Gastrocnemius medialis (tissue), 4 donors: ENCODE measurements around the gene TYMP. TPM values are rescaled to one million over a fixed set of nuclear protein-coding genes. Genes with fewer than 3 reads are reported as not detected.

Source experiments
- ATAC-seq, 2 donors: fragments of 150-250 bp; one replicate each; pipeline ENCODE4 v1.9.1; 2016
- DNase-seq, 2 donors: peaks; one replicate each; pipeline ENCODE4 v3.0.0-alpha.2; 2019
- H3K27ac ChIP-seq, 4 donors: fragments of 200-600 bp; sonication (generic); 1 replicate in 1 of 4; 2 replicates in 3 of 4; pipeline ENCODE4 v1.5.1; 2016 to 2018; ENCODE audit warnings: mild to moderate bottlenecking in 2 of 4, moderate library complexity in 1 of 4
- H3K27me3 ChIP-seq, 3 donors: fragments of 200-600 bp; sonication (generic) in 2 of 3; 1 replicate in 1 of 3; 2 replicates in 2 of 3; pipeline versions ENCODE4 v1.5.1 to v1.6.0; 2016 to 2019; ENCODE audit warnings: mild to moderate bottlenecking in 1 of 3, moderate library complexity in 1 of 3
- H3K36me3 ChIP-seq, 2 donors: fragments of 200-600 bp; sonication (generic) in 1 of 2; one replicate each; pipeline ENCODE4 v1.5.1; 2017 to 2018
- H3K4me1 ChIP-seq, 2 donors: fragments of 200-600 bp; sonication (generic) in 1 of 2; one replicate each; pipeline ENCODE4 v1.5.1; 2016 to 2017; ENCODE audit warnings: mild to moderate bottlenecking in 2 of 2
- H3K4me3 ChIP-seq, 4 donors: fragments of 200-600 bp; sonication (generic) in 3 of 4; 1 replicate in 1 of 4; 2 replicates in 3 of 4; pipeline ENCODE4 v1.5.1; 2016 to 2019; ENCODE audit warnings: mild to moderate bottlenecking in 2 of 4
- H3K9me3 ChIP-seq, 3 donors: fragments of 200-600 bp; sonication (generic) in 2 of 3; 1 replicate in 1 of 3; 2 replicates in 2 of 3; pipeline ENCODE4 v1.5.1; 2016 to 2019
- POLR2A ChIP-seq, 2 donors: fragments of 450-650 bp; IDR thresholded peaks; one replicate each; pipeline ENCODE4 v1.6.1; 2017; ENCODE audit warnings: antibody characterized with exemption in 2 of 2, mild to moderate bottlenecking in 2 of 2, moderate library complexity in 2 of 2
- in situ Hi-C, 4 donors: fragments of 200-750 bp; cut with MboI; loops; one replicate each; pipeline versions ENCODE4 v1.15.0 to v1.8.0; 2017; ENCODE audit warnings: low sequenced_read_pairs in 4 of 4
- intact Hi-C: fragments of 100-400 bp; cut with DNase I; formaldehyde crosslinking; loops from one replicate; pipeline ENCODE4 v1.15.1; 2023; ENCODE audit warnings: low total_unique reads
- total RNA-seq, 4 donors: library from RNA; depleted of rRNA; stranded (reverse); fragments of >200 nt; gene quantifications; one replicate each; pipeline versions ENCODE4 v1.1.0 to v1.2.3, GENCODE V29; 2016
- TF ChIP-seq, protein P1 (sequence below), 5 experiments: fragments of 450-650 bp in 3 of 5; fragments of 200-600 bp in 2 of 5; sonication (generic) in 2 of 5; IDR thresholded peaks in 4 of 5; conservative IDR thresholded peaks in 1 of 5; 1 replicate in 4 of 5; 2 replicates in 1 of 5; pipeline ENCODE4 v1.5.1; 2016 to 2019; ENCODE audit warnings: antibody characterized with exemption in 5 of 5, mild to moderate bottlenecking in 3 of 5, moderate library complexity in 3 of 5

Gene TYMP, protein sequence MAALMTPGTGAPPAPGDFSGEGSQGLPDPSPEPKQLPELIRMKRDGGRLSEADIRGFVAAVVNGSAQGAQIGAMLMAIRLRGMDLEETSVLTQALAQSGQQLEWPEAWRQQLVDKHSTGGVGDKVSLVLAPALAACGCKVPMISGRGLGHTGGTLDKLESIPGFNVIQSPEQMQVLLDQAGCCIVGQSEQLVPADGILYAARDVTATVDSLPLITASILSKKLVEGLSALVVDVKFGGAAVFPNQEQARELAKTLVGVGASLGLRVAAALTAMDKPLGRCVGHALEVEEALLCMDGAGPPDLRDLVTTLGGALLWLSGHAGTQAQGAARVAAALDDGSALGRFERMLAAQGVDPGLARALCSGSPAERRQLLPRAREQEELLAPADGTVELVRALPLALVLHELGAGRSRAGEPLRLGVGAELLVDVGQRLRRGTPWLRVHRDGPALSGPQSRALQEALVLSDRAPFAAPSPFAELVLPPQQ
- total RNA-seq: 10 to 100 TPM in 3 of 4 donors, 1 to 10 TPM in 1; 8.8 to 15.8 (median 11.8) TPM

DNA sequence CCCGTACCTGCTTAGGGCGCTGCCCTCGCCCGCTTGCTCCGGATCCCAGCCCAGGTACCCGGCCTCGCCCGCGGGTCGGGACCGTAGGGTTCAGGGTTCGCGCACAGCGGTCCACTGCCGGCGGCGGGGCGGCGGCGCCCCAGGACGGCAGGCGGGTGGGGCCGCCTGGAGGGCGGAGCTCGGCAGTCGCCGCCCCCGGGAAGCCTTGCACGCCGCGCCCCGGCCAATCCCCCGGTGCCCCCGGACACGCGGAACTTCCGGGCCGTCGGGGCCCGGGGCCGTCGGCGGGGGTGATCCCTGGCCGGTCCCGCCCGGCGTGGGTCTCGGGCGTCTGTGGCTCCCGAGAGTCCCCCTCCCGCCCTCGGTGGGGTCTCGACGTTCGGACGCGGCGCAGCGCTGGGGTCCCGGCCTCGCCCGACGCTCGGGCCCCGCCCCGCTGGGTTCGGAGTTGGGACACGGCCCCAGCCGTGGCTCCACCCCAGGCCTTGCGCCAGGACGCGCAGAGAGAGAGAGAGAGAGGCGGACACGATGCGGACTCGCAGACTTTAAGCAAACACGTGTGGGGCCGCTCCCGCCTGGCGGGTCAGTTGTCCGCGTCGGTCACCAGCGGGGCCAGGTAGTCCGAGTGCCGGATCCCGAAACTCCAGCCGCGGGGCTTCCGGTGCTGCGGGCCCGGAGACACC is at the start of gene TYMP:
TYMP (minus strand) TSS at position 116 of the 683 bp plus-strand sequence. CDS start 303 bp downstream, outside the sequence.
- no peaks in the 10 kb centered on the region for H3K9me3 ChIP-seq
- peak in 1 of 2 donors; percentile 64 for DNase-seq
- TF ChIP-seq, protein P1, sequence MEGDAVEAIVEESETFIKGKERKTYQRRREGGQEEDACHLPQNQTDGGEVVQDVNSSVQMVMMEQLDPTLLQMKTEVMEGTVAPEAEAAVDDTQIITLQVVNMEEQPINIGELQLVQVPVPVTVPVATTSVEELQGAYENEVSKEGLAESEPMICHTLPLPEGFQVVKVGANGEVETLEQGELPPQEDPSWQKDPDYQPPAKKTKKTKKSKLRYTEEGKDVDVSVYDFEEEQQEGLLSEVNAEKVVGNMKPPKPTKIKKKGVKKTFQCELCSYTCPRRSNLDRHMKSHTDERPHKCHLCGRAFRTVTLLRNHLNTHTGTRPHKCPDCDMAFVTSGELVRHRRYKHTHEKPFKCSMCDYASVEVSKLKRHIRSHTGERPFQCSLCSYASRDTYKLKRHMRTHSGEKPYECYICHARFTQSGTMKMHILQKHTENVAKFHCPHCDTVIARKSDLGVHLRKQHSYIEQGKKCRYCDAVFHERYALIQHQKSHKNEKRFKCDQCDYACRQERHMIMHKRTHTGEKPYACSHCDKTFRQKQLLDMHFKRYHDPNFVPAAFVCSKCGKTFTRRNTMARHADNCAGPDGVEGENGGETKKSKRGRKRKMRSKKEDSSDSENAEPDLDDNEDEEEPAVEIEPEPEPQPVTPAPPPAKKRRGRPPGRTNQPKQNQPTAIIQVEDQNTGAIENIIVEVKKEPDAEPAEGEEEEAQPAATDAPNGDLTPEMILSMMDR (IDR thresholded peaks at IDR 0.05 in 4 of 5, conservative IDR thresholded peaks at IDR 0.05 in 1 of 5): no peak
- peak; percentile 72 to 82 for TF ChIP-seq POLR2A (IDR thresholded peaks at IDR 0.05)
- intact Hi-C loops (loop anchor here (5.0 kb wide), 1 partner anchor 97 kb away; the partner anchor contains the start of gene ARSA), in situ Hi-C loops (no loop called here)
- H3K27ac ChIP-seq: peak within 1 kb of the TSS; percentile 79 to 86 (median 82)
- H3K27me3 ChIP-seq: peaks cover 43 to 55% (median 49%) of the 10 kb centered on the region in 3 donors
- ATAC-seq: peak in 1 of 2 donors; percentile 9
- peak within 1 kb of the TSS; percentile 54 to 70 (median 58) for H3K4me3 ChIP-seq
- peaks cover 13 to 19% of the 10 kb centered on the region in 2 donors for H3K4me1 ChIP-seq
- H3K36me3 ChIP-seq: no peaks in the 10 kb centered on the region

- peaks cover 0 to 16% of the 10 kb centered on the region in 2 donors for H3K36me3 ChIP-seq
Measured at GRCh38 chr22:50578776-50579310, 49.0 kb upstream of the TYMP start.

DNA sequence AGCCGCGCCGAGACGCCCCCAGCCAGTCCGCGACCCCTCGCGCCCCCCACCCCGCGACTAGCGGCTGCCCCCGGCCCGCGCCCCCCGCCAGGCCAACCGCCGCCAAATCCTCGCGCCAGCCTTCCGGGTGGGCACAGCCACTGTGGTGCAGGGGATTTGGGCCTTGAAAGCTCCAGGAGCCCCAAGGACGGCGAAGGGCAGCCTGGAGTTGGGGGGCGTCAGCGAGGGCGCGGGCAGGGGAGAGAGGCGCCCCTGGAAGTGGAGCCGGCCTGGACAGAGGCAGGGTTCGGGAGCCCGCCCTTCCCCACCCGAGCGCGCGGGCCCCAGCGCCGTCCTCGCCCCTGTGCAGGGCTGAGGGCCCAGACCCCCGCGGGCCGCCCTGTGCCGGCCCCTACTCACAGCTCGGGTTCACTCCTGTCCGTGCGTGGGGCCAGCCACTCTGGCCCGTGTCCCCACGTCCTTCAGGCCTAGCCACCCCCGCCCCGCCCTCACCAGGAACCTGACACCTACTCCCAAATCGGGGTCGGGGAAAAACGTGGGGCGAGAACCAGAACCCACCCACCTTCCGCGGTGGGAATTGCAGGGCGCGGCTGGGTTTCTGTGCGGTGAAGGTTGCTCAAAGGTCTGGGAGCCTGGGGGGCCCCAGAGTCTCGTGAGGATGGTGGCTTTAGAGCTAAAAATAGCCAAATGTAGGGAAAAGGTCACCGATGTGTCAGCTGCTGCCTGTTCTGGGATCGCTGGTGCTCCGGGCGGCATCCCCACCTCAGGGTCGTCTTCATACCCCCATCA is 48.4 kb upstream of the TYMP start, which contains the start of gene CPT1B:
CPT1B (minus strand) TSS at position 441 of the 789 bp plus-strand sequence. CDS start 512 bp downstream, outside the sequence.
- TF ChIP-seq, protein P1 (IDR thresholded peaks at IDR 0.05 in 4 of 5, conservative IDR thresholded peaks at IDR 0.05 in 1 of 5): peak in 1 of 5 experiments; percentile 17
- TF ChIP-seq POLR2A (IDR thresholded peaks at IDR 0.05): peak; percentile 38 to 48
- no peaks in the 10 kb centered on the region for H3K27me3 ChIP-seq
- peaks cover 0 to 23% of the 10 kb centered on the region in 2 donors for H3K36me3 ChIP-seq
- intact Hi-C loops (no loop called here), in situ Hi-C loops (no loop called here)
- peak within 1 kb of the TSS; percentile 89 to 98 (median 96) for H3K27ac ChIP-seq
- H3K4me3 ChIP-seq: peak within 1 kb of the TSS; percentile 62 to 81 (median 64)
- ATAC-seq (peak; percentile 51 to 59), DNase-seq (peak; percentile 44 to 79)
- peaks cover 21 to 45% of the 10 kb centered on the region in 2 donors for H3K4me1 ChIP-seq
- no peaks in the 10 kb centered on the region for H3K9me3 ChIP-seq

More at GRCh38 chr22:50578776-50579310, 49.0 kb upstream of the TYMP start:
- ATAC-seq: no peak
- TF ChIP-seq, protein P1 (IDR thresholded peaks at IDR 0.05 in 4 of 5, conservative IDR thresholded peaks at IDR 0.05 in 1 of 5): no peak
- TF ChIP-seq POLR2A (IDR thresholded peaks at IDR 0.05): no peak
- H3K9me3 ChIP-seq: no peaks in the 10 kb centered on the region
- in situ Hi-C loops (no loop called here), intact Hi-C loops (no loop called here)
- no peaks in the 10 kb centered on the region for H3K27me3 ChIP-seq
- H3K4me3 ChIP-seq: peak overlapping the region; percentile 31 to 64 (median 63)
- H3K4me1 ChIP-seq: peaks cover 26 to 52% of the 10 kb centered on the region in 2 donors
- peak overlapping the region; percentile 89 to 98 (median 96) for H3K27ac ChIP-seq
- no peak for DNase-seq

GRCh38 chr22:50577697-50577986 is 47.8 kb upstream of the TYMP start:
- Histone ChIP-seq H3K4me1 (peaks cover 21 to 44% of the 10 kb centered on the region in 2 donors), H3K27ac (peak overlapping the region; percentile 89 to 98 (median 96)), H3K36me3 (peaks cover 0 to 28% of the 10 kb centered on the region in 2 donors), H3K9me3 (no peaks in the 10 kb centered on the region), H3K4me3 (peak overlapping the region; percentile 62 to 81 (median 64)), H3K27me3 (no peaks in the 10 kb centered on the region)
- DNase-seq (no peak), ATAC-seq (no peak)
- intact Hi-C loops: no loop called here
- in situ Hi-C loops: no loop called here
- no peak for TF ChIP-seq POLR2A (IDR thresholded peaks at IDR 0.05)
- TF ChIP-seq, protein P1 (IDR thresholded peaks at IDR 0.05 in 4 of 5, conservative IDR thresholded peaks at IDR 0.05 in 1 of 5): no peak
